Measurements from ENCODE around the gene PADI2.

PADI2 gene

DNA sequence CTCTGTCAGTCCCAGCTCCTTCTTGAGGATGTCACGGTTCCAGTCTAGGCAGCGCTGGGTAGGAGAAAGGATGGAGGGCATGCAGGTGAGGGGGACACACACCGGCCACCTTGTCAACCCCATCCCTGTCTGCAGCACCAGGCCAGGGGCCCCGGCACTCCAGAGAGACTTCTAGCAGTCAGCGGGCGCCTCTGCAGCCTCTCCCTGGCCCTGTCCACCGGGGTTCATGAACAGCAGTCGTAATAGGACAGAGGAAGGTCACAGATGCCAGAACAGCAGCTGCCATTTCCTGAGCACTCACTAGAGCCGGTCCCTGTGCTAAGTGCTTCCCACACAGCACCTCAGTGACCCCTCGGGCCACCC is 49.1 kb downstream of the PADI2 start:
- no peak overlapping the region for H3K4me3 ChIP-seq (ENCODE audit: low read depth, low read length)
- DNase-seq (ENCODE audit: low read depth) = no peak
- TF ChIP-seq, protein P1, sequence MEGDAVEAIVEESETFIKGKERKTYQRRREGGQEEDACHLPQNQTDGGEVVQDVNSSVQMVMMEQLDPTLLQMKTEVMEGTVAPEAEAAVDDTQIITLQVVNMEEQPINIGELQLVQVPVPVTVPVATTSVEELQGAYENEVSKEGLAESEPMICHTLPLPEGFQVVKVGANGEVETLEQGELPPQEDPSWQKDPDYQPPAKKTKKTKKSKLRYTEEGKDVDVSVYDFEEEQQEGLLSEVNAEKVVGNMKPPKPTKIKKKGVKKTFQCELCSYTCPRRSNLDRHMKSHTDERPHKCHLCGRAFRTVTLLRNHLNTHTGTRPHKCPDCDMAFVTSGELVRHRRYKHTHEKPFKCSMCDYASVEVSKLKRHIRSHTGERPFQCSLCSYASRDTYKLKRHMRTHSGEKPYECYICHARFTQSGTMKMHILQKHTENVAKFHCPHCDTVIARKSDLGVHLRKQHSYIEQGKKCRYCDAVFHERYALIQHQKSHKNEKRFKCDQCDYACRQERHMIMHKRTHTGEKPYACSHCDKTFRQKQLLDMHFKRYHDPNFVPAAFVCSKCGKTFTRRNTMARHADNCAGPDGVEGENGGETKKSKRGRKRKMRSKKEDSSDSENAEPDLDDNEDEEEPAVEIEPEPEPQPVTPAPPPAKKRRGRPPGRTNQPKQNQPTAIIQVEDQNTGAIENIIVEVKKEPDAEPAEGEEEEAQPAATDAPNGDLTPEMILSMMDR (IDR thresholded peaks at IDR 0.05; ENCODE audit: insufficient read depth, low read depth, low read length, missing control alignments) = no peak

- TF ChIP-seq, protein P1 (IDR thresholded peaks at IDR 0.05; ENCODE audit: insufficient read depth, low read depth, low read length, missing control alignments) = no peak
- DNase-seq (ENCODE audit: low read depth) = no peak
- no peak overlapping the region for H3K4me3 ChIP-seq (ENCODE audit: low read depth, low read length)
Measured at GRCh38 chr1:17069452-17070162, 49.6 kb downstream of the PADI2 start.

- TF ChIP-seq, protein P1 (IDR thresholded peaks at IDR 0.05; ENCODE audit: insufficient read depth, low read depth, low read length, missing control alignments) = no peak
- H3K4me3 ChIP-seq (ENCODE audit: low read depth, low read length) = no peak overlapping the region
- no peak for DNase-seq (ENCODE audit: low read depth)
Measured at GRCh38 chr1:17068789-17069188, 50.5 kb downstream of the PADI2 start.

DNA sequence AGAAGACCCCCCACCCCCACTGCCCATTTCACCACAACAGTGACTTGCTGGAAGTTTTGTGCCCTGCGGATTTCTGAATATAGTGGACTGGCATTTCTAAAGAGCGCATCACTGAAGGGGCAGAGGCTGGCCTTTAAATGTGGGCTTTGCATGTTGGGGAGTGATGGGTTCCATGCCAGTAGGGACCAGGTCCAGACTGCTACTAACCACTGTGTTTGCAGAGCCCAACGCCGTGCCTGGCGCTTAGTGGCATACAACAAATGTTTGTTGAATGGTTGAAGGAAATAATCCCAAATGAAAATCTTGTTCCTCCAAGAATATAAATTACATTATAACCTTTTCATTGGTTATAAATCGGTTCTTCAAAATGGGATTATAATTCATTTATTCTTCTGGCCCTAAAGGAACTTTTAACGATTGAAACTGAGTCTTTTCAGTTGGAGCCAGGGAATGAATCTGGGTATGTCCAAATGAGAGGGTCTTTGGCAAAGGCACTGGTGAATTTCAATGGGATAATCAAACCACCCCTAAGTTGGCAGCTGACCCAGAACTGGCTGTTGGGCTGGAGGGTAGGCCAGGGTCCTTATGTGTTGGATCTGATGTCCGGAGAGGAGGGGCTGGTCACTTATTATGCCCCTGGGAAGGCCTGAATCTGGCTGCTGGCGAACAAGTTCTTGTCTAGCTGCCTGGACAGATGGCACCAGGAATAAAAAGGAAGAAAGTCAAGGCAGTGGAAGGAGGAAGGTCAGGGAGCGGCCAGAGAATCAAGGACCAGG is 51.6 kb downstream of the PADI2 start:
- TF ChIP-seq, protein P1 (IDR thresholded peaks at IDR 0.05; ENCODE audit: insufficient read depth, low read depth, low read length, missing control alignments) = no peak
- H3K4me3 ChIP-seq (ENCODE audit: low read depth, low read length) = no peak overlapping the region
- DNase-seq (ENCODE audit: low read depth) = no peak

- TF ChIP-seq, protein P1 (IDR thresholded peaks at IDR 0.05; ENCODE audit: insufficient read depth, low read depth, low read length, missing control alignments) = no peak
- H3K4me3 ChIP-seq (ENCODE audit: low read depth, low read length) = no peak overlapping the region
- no peak for DNase-seq (ENCODE audit: low read depth)
Measured at GRCh38 chr1:17067069-17067426, 52.2 kb downstream of the PADI2 start.

DNA sequence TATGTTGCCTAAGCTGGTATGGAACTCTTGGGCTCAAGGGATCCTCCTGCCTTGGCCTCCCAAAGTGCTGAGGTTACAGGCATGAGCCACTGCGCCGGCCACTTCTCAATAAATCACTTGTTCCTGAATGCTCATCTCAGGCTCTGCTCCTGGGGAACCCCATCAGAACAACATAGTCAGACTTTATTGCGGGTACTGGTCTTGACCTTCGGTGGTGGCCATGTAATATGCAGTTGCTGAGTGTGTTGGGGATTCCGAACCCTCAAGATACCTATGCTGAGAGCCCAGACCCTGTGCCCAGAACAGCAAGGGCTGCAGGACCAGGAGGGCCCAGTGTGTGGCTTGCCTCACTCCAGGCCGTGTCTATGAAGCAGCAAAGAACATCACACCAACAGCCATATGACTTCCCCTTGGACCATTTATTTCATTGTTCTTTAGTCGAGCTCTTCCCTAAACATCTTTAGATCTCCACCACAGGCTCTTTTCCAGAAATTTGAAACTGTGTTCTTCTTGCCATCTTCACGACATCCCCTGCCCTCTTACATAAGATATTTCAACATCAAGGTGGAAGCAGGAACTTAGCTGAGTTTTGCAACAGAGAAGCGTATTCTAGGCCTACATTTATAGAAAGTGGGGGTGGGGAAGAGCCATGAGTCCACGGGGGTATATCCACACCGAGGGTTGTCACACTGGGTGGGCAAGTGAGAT is 52.7 kb downstream of the PADI2 start:
- no peak for DNase-seq (ENCODE audit: low read depth)
- TF ChIP-seq, protein P1 (IDR thresholded peaks at IDR 0.05; ENCODE audit: insufficient read depth, low read depth, low read length, missing control alignments) = no peak
- no peak overlapping the region for H3K4me3 ChIP-seq (ENCODE audit: low read depth, low read length)

Measured in GM12865 (cell line).